Vagina (tissue), 2 donors: Measurements from ENCODE around the gene TMEM81. TPM values are rescaled to one million over a fixed set of nuclear protein-coding genes. Genes with fewer than 3 reads are reported as not detected.

Experiments
- DNase-seq, 2 donors: peaks; one replicate each; pipeline ENCODE4 v3.0.0-alpha.2; 2017; ENCODE audit errors: extremely low spot score in 2 of 2
- H3K27ac ChIP-seq: fragments of 200-600 bp; sonication (generic); one replicate; pipeline ENCODE4 v1.5.1; 2019
- H3K27me3 ChIP-seq: fragments of 200-600 bp; sonication (generic); one replicate; pipeline ENCODE4 v1.5.1; 2019
- H3K36me3 ChIP-seq, 2 donors: fragments of 200-600 bp; sonication (generic); one replicate each; pipeline ENCODE4 v1.5.1; 2017 to 2019
- H3K4me1 ChIP-seq: fragments of 200-600 bp; sonication (generic); one replicate; pipeline ENCODE4 v1.5.1; 2019
- H3K4me3 ChIP-seq, 2 donors: fragments of 200-600 bp; sonication (generic); 1 replicate in 1 of 2; 2 replicates in 1 of 2; pipeline ENCODE4 v1.5.1; 2016 to 2019
- H3K9me3 ChIP-seq: fragments of 200-600 bp; sonication (generic); one replicate; pipeline ENCODE4 v1.5.1; 2019
- POLR2A ChIP-seq, 2 donors: fragments of 450-650 bp; IDR thresholded peaks; one replicate each; pipeline ENCODE4 v1.6.1; 2017; ENCODE audit warnings: antibody characterized with exemption in 2 of 2, mild to moderate bottlenecking in 2 of 2, moderate library complexity in 2 of 2
- POLR2AphosphoS5 ChIP-seq, 2 donors: sonication (generic); formaldehyde crosslinking; IDR thresholded peaks; one replicate each; pipeline ENCODE4 v1.9.0; 2017; ENCODE audit warnings: antibody characterized with exemption in 2 of 2, mild to moderate bottlenecking in 2 of 2, low read depth in 1 of 2; ENCODE audit not compliant: insufficient read depth in 1 of 2
- intact Hi-C: fragments of 100-400 bp; cut with DNase I; formaldehyde crosslinking; loops from one replicate; pipeline ENCODE4 v1.15.1; 2023
- total RNA-seq: library from RNA; depleted of rRNA; stranded (reverse); fragments of >200 nt; gene quantifications from one replicate; pipeline ENCODE4 v1.2.3, GENCODE V29; 2016
- TF ChIP-seq, protein P1 (sequence below), 3 experiments: fragments of 450-650 bp in 2 of 3; fragments of 200-600 bp in 1 of 3; sonication (generic) in 1 of 3; IDR thresholded peaks; one replicate each; pipeline ENCODE4 v1.5.1; 2017 to 2019; ENCODE audit warnings: antibody characterized with exemption in 3 of 3, mild to moderate bottlenecking in 2 of 3, moderate library complexity in 2 of 3

The TMEM81 gene
- total RNA-seq, 1 donor from 2014 or later = 3.9 TPM

DNA sequence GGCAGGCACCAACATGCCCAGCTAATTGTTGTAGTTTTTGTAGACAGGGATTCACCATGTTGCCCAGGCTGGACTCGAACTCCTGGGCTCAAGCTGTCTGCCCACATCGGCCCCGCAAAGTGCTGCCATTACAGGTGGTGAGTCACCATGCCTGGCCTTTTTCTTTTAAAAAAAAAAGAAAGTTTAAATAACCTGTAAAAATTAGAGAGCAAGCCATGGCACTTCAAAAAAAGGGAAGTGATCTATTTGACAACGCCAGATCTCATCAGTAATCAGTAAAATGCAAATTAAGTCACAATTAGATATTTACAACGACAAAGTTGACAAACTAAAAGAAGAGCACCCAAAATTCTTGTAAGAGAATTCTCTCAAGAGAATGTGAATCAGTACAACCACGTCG lies 40.5 kb upstream of the TMEM81 start:
- intact Hi-C loops = no loop called here
- no peaks in the 10 kb centered on the region for H3K9me3 ChIP-seq
- no peaks in the 10 kb centered on the region for H3K27me3 ChIP-seq
- TF ChIP-seq POLR2AphosphoS5 (IDR thresholded peaks at IDR 0.05; ENCODE audit: insufficient read depth in 1 of 2, low read depth in 1 of 2) = no peak
- TF ChIP-seq, protein P1, sequence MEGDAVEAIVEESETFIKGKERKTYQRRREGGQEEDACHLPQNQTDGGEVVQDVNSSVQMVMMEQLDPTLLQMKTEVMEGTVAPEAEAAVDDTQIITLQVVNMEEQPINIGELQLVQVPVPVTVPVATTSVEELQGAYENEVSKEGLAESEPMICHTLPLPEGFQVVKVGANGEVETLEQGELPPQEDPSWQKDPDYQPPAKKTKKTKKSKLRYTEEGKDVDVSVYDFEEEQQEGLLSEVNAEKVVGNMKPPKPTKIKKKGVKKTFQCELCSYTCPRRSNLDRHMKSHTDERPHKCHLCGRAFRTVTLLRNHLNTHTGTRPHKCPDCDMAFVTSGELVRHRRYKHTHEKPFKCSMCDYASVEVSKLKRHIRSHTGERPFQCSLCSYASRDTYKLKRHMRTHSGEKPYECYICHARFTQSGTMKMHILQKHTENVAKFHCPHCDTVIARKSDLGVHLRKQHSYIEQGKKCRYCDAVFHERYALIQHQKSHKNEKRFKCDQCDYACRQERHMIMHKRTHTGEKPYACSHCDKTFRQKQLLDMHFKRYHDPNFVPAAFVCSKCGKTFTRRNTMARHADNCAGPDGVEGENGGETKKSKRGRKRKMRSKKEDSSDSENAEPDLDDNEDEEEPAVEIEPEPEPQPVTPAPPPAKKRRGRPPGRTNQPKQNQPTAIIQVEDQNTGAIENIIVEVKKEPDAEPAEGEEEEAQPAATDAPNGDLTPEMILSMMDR (IDR thresholded peaks at IDR 0.05) = no peak
- no peak overlapping the region for H3K27ac ChIP-seq
- H3K36me3 ChIP-seq = no peaks in the 10 kb centered on the region
- H3K4me3 ChIP-seq = no peak overlapping the region
- no peak for DNase-seq
- peaks cover 22% of the 10 kb centered on the region for H3K4me1 ChIP-seq

DNA sequence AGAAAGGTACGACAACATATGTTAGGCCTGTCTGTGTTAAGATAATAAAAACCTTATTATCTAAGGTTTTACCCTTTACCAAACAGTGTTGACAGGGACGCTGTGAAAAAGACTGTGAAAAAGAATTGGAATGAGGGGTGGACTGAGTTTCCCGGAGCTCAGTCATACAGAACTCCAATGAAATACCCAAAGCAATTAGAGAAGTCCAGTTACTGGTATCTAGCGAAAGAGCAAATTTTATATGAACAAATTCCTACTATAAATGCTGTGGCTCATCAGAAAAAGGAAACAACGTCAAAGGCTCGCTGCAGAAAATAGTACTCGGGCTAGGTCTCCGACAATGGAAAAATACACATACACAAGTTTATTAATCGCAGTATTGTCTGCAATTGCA lies 38.2 kb upstream of the TMEM81 start:
- DNase-seq = no peak
- H3K4me1 ChIP-seq = peaks cover 40% of the 10 kb centered on the region
- H3K27ac ChIP-seq = peak overlapping the region; percentile 86
- intact Hi-C loops = no loop called here
- no peaks in the 10 kb centered on the region for H3K9me3 ChIP-seq
- H3K27me3 ChIP-seq = no peaks in the 10 kb centered on the region
- no peaks in the 10 kb centered on the region for H3K36me3 ChIP-seq
- TF ChIP-seq, protein P1 (IDR thresholded peaks at IDR 0.05) = no peak
- TF ChIP-seq POLR2AphosphoS5 (IDR thresholded peaks at IDR 0.05; ENCODE audit: insufficient read depth in 1 of 2, low read depth in 1 of 2) = no peak
- no peak for TF ChIP-seq POLR2A (IDR thresholded peaks at IDR 0.05)
- H3K4me3 ChIP-seq = peak overlapping the region; percentile 70 to 97

GRCh38 chr1:205121660-205122488 lies 37.6 kb upstream of the TMEM81 start, which contains the start of gene RBBP5:
Gene RBBP5 (minus strand): TSS chr1:205121978. CDS start chr1:205121873, 105 bp downstream.
- peaks cover 40% of the 10 kb centered on the region for H3K4me1 ChIP-seq
- TF ChIP-seq POLR2AphosphoS5 (IDR thresholded peaks at IDR 0.05; ENCODE audit: insufficient read depth in 1 of 2, low read depth in 1 of 2) = peak; percentile 92 to 93
- peak in 1 of 2 donors; percentile 55 for TF ChIP-seq POLR2A (IDR thresholded peaks at IDR 0.05)
- TF ChIP-seq, protein P1 (IDR thresholded peaks at IDR 0.05) = peak in 2 of 3 experiments; percentile 33 to 47
- H3K36me3 ChIP-seq = no peaks in the 10 kb centered on the region
- intact Hi-C loops = no loop called here
- H3K9me3 ChIP-seq = no peaks in the 10 kb centered on the region
- H3K4me3 ChIP-seq = peak within 1 kb of the TSS; percentile 70 to 97
- H3K27me3 ChIP-seq = no peaks in the 10 kb centered on the region
- peak in 1 of 2 donors; percentile 96 for DNase-seq
- H3K27ac ChIP-seq = peak within 1 kb of the TSS; percentile 86

- TF ChIP-seq, protein P1 (IDR thresholded peaks at IDR 0.05) = no peak
- no peaks in the 10 kb centered on the region for H3K9me3 ChIP-seq
- H3K4me3 ChIP-seq = no peak overlapping the region
- DNase-seq = no peak
- peaks cover 0 to 11% of the 10 kb centered on the region in 2 donors for H3K36me3 ChIP-seq
- H3K4me1 ChIP-seq = peaks cover 40% of the 10 kb centered on the region
- H3K27ac ChIP-seq = no peak overlapping the region
- intact Hi-C loops = loop anchor here (10.0 kb wide), 1 partner anchor 136 kb away; no protein-coding TSS in a partner anchor
- no peaks in the 10 kb centered on the region for H3K27me3 ChIP-seq
Observed at GRCh38 chr1:205118752-205119151, 34.5 kb upstream of the TMEM81 start.

DNA sequence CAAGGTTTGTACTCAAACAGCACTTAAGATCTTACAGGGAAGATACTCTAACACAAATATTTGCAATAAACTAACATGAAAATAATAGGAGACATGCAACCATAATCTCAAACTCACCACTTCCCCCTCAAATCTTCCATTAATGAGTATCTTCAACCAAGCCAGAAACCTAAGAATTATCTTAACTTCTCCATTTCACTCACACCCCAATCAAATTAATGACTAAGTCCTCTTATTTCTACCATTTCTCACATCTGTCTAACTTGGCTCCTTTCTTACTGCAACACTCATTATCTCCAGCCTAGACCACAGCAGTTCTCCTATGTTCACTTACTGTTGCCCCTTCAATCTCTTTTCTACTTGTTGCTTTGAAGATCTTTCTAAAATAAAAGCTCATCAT lies 27.1 kb upstream of the TMEM81 start:
- intact Hi-C loops = loop anchor here (10.0 kb wide), 1 partner anchor 143 kb away; no protein-coding TSS in a partner anchor
- H3K4me3 ChIP-seq = no peak overlapping the region
- H3K27me3 ChIP-seq = no peaks in the 10 kb centered on the region
- no peaks in the 10 kb centered on the region for H3K4me1 ChIP-seq
- no peak for TF ChIP-seq POLR2A (IDR thresholded peaks at IDR 0.05)
- no peak for TF ChIP-seq POLR2AphosphoS5 (IDR thresholded peaks at IDR 0.05; ENCODE audit: insufficient read depth in 1 of 2, low read depth in 1 of 2)
- TF ChIP-seq, protein P1 (IDR thresholded peaks at IDR 0.05) = no peak
- DNase-seq = no peak
- H3K9me3 ChIP-seq = no peaks in the 10 kb centered on the region
- peaks cover 0 to 35% of the 10 kb centered on the region in 2 donors for H3K36me3 ChIP-seq
- H3K27ac ChIP-seq = no peak overlapping the region
